Stimulated activated CD8-positive, alpha-beta memory T cell treated with anti-CD3 and anti-CD28 coated beads, Interleukin-12 subunit alpha, Interleukin-12 subunit beta, amount 100 ng/mL, for 1 hour (primary cell): Measurements from ENCODE around the gene HLA-A.

Experiments
- DNase-seq: peaks from one replicate; pipeline ENCODE4 v3.0.0-alpha.2; 2020; ENCODE audit warnings: low read depth

Gene HLA-A

DNA sequence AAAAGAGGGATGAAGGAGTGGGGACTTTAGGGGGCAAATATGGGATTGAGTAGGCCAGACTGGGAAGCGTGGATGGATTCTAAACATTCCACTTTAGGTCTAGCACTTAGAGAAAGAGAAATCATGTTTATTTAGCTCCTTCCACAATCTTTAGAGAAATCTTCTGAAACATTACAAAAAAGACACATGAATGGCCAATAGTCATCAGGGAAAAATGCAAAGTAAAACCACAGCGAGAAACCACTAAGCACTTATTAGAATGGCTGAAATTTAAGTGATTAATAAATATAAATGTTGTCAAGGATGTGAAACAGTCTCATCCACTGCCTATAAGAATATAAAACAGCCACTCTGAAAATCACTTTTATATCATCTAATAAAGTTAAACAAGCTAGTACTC, 46.9 kb downstream of the HLA-A start:
- DNase-seq = no peak

DNA sequence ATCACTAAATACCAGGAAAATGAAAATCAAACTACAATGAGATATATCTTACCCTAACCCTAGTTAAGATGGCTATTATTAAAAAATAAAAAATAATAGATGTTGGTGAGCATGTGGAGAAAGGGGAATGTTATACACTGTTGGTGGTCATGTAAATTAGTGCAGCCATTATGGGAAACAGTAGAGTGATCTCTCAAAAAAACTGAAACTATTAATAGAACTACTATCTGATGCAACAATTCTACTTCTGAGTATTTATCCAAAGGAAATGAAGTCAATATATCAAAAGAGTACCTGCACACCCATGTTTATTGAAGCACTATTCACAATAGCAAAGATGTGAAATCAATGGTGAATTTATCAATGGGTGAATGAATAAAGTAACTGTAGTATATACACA, 48.6 kb downstream of the HLA-A start:
- no peak for DNase-seq

DNA sequence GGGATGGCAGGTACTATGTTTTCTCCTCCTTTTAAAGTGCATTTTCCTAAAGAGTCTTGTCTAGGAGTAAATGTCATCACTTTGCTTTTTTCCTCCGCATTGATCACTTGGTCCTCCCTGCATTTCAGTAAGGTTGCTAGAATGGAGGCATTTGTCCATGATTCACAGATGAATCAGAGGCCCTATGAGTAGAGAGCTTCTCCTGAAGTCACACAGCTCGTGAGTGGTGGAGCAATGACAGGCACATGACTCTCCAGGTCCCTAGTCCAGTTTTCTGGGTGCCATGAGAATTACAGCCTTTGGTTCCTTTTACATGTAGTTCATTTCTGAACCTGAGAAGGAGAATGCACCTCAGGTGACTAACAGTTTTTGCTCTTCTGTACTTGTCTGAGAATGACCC, 50.5 kb downstream of the HLA-A start:
- DNase-seq = no peak

- no peak for DNase-seq
Measured at GRCh38 chr6:29994826-29995225, 52.5 kb downstream of the HLA-A start.

DNA sequence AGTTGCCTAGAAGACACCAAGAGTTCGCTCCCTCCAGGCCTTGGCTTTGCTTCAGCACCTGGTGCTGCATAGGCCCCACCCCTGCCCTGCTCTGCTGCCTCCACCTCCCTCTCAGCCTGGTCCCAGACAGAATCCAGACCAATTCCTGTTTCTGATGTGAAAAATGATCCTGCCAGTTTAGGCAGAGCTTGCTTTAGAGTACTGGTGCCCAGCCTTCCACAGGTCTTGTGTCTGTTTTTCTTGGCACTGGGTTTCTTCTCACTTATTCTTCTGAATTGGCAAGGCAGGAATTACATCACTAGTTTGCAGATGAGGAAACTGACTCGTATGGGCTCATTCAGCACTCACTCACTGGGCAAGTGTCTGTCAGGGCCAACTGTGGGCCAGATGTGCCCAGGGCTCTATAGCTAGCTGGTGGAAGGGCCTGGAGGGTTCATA, 53.0 kb downstream of the HLA-A start:
- no peak for DNase-seq
